SK-N-SH (cell line): Measurements from ENCODE around the gene TRPC4. TPM values are rescaled to one million over a fixed set of nuclear protein-coding genes. Genes with fewer than 3 reads are reported as not detected.
A peak's percentile ranks its signal among the peaks of the same experiment; 100 is the strongest.

ENCODE experiments used
- CTCF ChIA-PET: fragments of 300-600, 350-600 bp; formaldehyde crosslinking; extraction: SDS; loops from one replicate; lab custom pipeline; 2021; lab: Yijun Ruan, JAX
- POLR2A ChIA-PET: fragments of 350-600 bp; sonication (Branson Sonifier 250); formaldehyde crosslinking; extraction: SDS; loops from one replicate; lab custom pipeline; 2020; ENCODE audit warnings: antibody characterized with exemption, inconsistent platforms; lab: Yijun Ruan, JAX
- DNase-seq: peaks from one replicate; pipeline ENCODE4 v3.0.0; 2012
- H2AFZ ChIP-seq: fragments of 200-600 bp; sonication (generic); 2 replicates; pipeline ENCODE4 v1.8.1; 2016; ENCODE audit warnings: antibody characterized with exemption, mild to moderate bottlenecking, low read depth
- H3F3A ChIP-seq: fragments of 200-600 bp; sonication (generic); replicated peaks from 2 replicates; pipeline ENCODE3; 2016; ENCODE audit warnings: antibody characterized with exemption, mild to moderate bottlenecking; ENCODE audit not compliant: insufficient read depth
- H3K27ac ChIP-seq, 2 experiments: fragments of 200-500 bp in 1 of 2; fragments of 200-600 bp in 1 of 2; sonication (Bioruptor generic) in 1 of 2; sonication (generic), shearing (Covaris generic) in 1 of 2; 2 replicates each; pipeline versions ENCODE4 v1.5.1 to v1.6.1; 2014 to 2016; ENCODE audit warnings: low read depth in 2 of 2, inconsistent platforms in 1 of 2, low read length in 1 of 2, mild to moderate bottlenecking in 1 of 2, mixed read lengths in 1 of 2
- H3K27me3 ChIP-seq: fragments of 200-600 bp; sonication (generic), shearing (Covaris generic); 2 replicates; pipeline ENCODE4 v1.6.1; 2016; ENCODE audit warnings: mixed run types; ENCODE audit not compliant: insufficient read depth
- H3K36me3 ChIP-seq, 2 experiments: fragments of 200-500 bp in 1 of 2; fragments of 200-600 bp in 1 of 2; sonication (Bioruptor generic) in 1 of 2; sonication (generic) in 1 of 2; replicated peaks in 1 of 2; 2 replicates each; pipeline versions ENCODE3 to v1.5.1; 2014 to 2016; ENCODE audit warnings: low read length in 1 of 2, mild to moderate bottlenecking in 1 of 2; ENCODE audit not compliant: insufficient read depth in 2 of 2, control insufficient read depth in 1 of 2
- H3K4me1 ChIP-seq, 2 experiments: fragments of 200-500 bp in 1 of 2; fragments of 200-600 bp in 1 of 2; sonication (Bioruptor generic) in 1 of 2; sonication (generic), shearing (Covaris generic) in 1 of 2; 2 replicates each; pipeline versions ENCODE4 v1.5.1 to v1.6.1; 2014 to 2016; ENCODE audit warnings: low read depth in 1 of 2, low read length in 1 of 2, mixed run types in 1 of 2; ENCODE audit not compliant: insufficient read depth in 2 of 2, control insufficient read depth in 1 of 2
- H3K4me2 ChIP-seq: fragments of 200-600 bp; sonication (generic), shearing (Covaris generic); 2 replicates; pipeline ENCODE4 v1.6.1; 2017; ENCODE audit warnings: mixed run types
- H3K4me3 ChIP-seq, 2 experiments: fragments of 200-500 bp in 1 of 2; fragments of 200-600 bp in 1 of 2; sonication (Bioruptor generic) in 1 of 2; sonication (generic), shearing (Covaris generic) in 1 of 2; 2 replicates each; pipeline versions ENCODE4 v1.5.1 to v1.8.1; 2014 to 2016; ENCODE audit warnings: low read depth in 2 of 2, inconsistent platforms in 1 of 2, low read length in 1 of 2, mild to moderate bottlenecking in 1 of 2, mixed read lengths in 1 of 2, moderate library complexity in 1 of 2
- H3K79me2 ChIP-seq: fragments of 200-600 bp; sonication (generic); 2 replicates; pipeline ENCODE4 v1.8.1; 2017; ENCODE audit warnings: mild to moderate bottlenecking; ENCODE audit not compliant: insufficient read depth
- H3K9ac ChIP-seq: fragments of 200-600 bp; sonication (generic); 2 replicates; pipeline ENCODE4 v1.6.1; 2017; ENCODE audit warnings: mixed run types
- H3K9me2 ChIP-seq: fragments of 200-600 bp; sonication (generic); 2 replicates; pipeline ENCODE4 v1.6.1; 2017; ENCODE audit warnings: mixed run types
- H3K9me3 ChIP-seq: fragments of 200-600 bp; sonication (generic); 2 replicates; pipeline ENCODE4 v1.6.1; 2017; ENCODE audit warnings: mixed run types, mild to moderate bottlenecking, moderate library complexity
- H4K20me1 ChIP-seq: fragments of 200-600 bp; sonication (generic); 2 replicates; pipeline ENCODE4 v1.6.1; 2017; ENCODE audit warnings: mild to moderate bottlenecking, mixed run types; ENCODE audit not compliant: insufficient read depth
- CHD2 ChIP-seq: fragments of 150-350 bp; IDR thresholded peaks from 2 replicates; pipeline ENCODE4 v1.6.1; 2018; ENCODE audit warnings: low read length; ENCODE audit not compliant: partially characterized antibody
- ELF1 ChIP-seq: IDR thresholded peaks from 2 replicates; pipeline ENCODE4 v1.4.0; 2012
- EZH2phosphoT487 ChIP-seq: fragments of 200-600 bp; sonication (generic); IDR thresholded peaks from 2 replicates; pipeline ENCODE4 v1.6.1; 2017; ENCODE audit warnings: low read depth, mixed run types, mild to moderate bottlenecking, antibody characterized with exemption, moderate library complexity, borderline replicate concordance
- GABPA ChIP-seq: IDR thresholded peaks from 2 replicates; pipeline ENCODE4 v1.4.0; 2012; ENCODE audit warnings: low read depth, mild to moderate bottlenecking
- MEF2A ChIP-seq: IDR thresholded peaks from 2 replicates; pipeline ENCODE4 v1.4.0; 2012; ENCODE audit warnings: low read depth, borderline replicate concordance
- NRF1 ChIP-seq: IDR thresholded peaks from 2 replicates; pipeline ENCODE4 v1.6.1; 2012; ENCODE audit warnings: low read depth, mild to moderate bottlenecking, low read length
- RFX5 ChIP-seq: IDR thresholded peaks from 2 replicates; pipeline ENCODE4 v1.6.1; 2012; ENCODE audit warnings: mild to moderate bottlenecking, improper control_type of control experiment, low read length
- RXRA ChIP-seq: IDR thresholded peaks from 2 replicates; pipeline ENCODE4 v1.4.0; 2012; ENCODE audit warnings: low read depth, mild to moderate bottlenecking, borderline replicate concordance
- TCF12 ChIP-seq: IDR thresholded peaks from 2 replicates; pipeline ENCODE4 v1.4.0; 2012
- TEAD4 ChIP-seq: IDR thresholded peaks from 2 replicates; pipeline ENCODE4 v1.4.0; 2012; ENCODE audit warnings: mild to moderate bottlenecking, borderline replicate concordance; ENCODE audit not compliant: insufficient read depth
- YY1 ChIP-seq: IDR thresholded peaks from 2 replicates; pipeline ENCODE4 v1.4.0; 2012; ENCODE audit warnings: low read depth, mild to moderate bottlenecking
- ZBTB33 ChIP-seq: IDR thresholded peaks from 2 replicates; pipeline ENCODE4 v1.4.0; 2012; ENCODE audit warnings: low read depth, borderline replicate concordance
- WGBS: methylation state at CpG from one replicate; pipeline ENCODE4 v1.1.6; 2017; ENCODE audit warnings: low lambda C conversion rate; 5-methylcytosine and 5-hydroxymethylcytosine counted together
- polyA plus RNA-seq, 3 experiments: library from polyadenylated mRNA; depleted of rRNA; stranded (reverse); fragments of >200 nt; gene quantifications; 2 replicates each; pipeline ENCODE4 v1.2.3, GENCODE V29; 2012
- TF ChIP-seq, protein P1 (sequence below): IDR thresholded peaks from 2 replicates; pipeline ENCODE4; 2012
- TF ChIP-seq, protein P2 (sequence below): IDR thresholded peaks from 2 replicates; pipeline ENCODE4 v1.4.0; 2012; ENCODE audit warnings: low read depth

The TRPC4 gene
- polyA plus RNA-seq, 1 of the 3 experiments (the other 2 are of a cell fraction), result not detected

DNA sequence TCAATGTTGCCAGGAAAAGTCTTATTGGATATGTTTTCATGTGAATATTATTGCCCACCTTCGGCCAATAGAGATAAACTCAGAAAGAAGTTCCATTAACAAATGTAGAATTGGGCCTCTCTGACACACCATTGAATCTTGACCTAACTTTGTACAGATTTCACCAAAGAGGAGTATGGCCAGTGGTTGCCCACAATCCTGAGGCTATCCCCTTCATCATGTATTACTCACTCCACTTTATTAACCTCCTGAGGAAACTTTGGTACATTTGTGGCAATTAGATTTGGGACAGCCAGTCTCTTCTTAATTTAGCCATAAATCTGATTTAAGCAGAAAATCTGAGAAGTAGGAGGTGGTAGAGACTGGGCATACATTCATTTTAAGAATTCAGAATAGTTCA lies 217.7 kb downstream of the TRPC4 start:
- Histone ChIP-seq H2AFZ (no peak overlapping the region), H3K79me2 (no peaks in the 10 kb centered on the region), H3K4me2 (no peak overlapping the region), H4K20me1 (no peaks in the 10 kb centered on the region), H3F3A (peaks cover 32% of the 10 kb centered on the region), H3K27me3 (no peaks in the 10 kb centered on the region), H3K9me3 (no peaks in the 10 kb centered on the region), H3K4me1 (peaks cover 0 to under 1% of the 10 kb centered on the region in 2 experiments; a peak in 1 of 4 replicates), H3K4me3 (no peak overlapping the region), H3K9ac (no peak overlapping the region), H3K9me2 (no peaks in the 10 kb centered on the region), H3K36me3 (no peaks in the 10 kb centered on the region), H3K27ac (no peak overlapping the region)
- 13% methylated on average over 1 of the region's 1 CpG for WGBS
- no peak for TF ChIP-seq RXRA
- TF ChIP-seq YY1, result no peak
- TF ChIP-seq MEF2A, result no peak
- TF ChIP-seq ELF1, result no peak
- CTCF ChIA-PET, result no interaction called here
- DNase-seq, result no peak
- POLR2A ChIA-PET, result no interaction called here

GRCh38 chr13:37648609-37649008 lies 221.0 kb downstream of the TRPC4 start:
- no peaks in the 10 kb centered on the region for H3K36me3 ChIP-seq
- H3K4me1 ChIP-seq, result no peaks in the 10 kb centered on the region
- H3K9me2 ChIP-seq, result no peaks in the 10 kb centered on the region
- no peak overlapping the region for H3K9ac ChIP-seq
- H4K20me1 ChIP-seq, result no peaks in the 10 kb centered on the region
- no peak for DNase-seq
- H3K79me2 ChIP-seq, result no peaks in the 10 kb centered on the region
- POLR2A ChIA-PET, result no interaction called here
- CTCF ChIA-PET, result no interaction called here
- TF ChIP-seq GABPA (no peak), NRF1 (no peak), CHD2 (no peak), EZH2phosphoT487 (no peak), ZBTB33 (no peak)
- H3K27ac ChIP-seq, result peak overlapping the region in 1 of 2 experiments; percentile 35; a peak in 2 of 4 replicates
- H3K4me2 ChIP-seq, result no peak overlapping the region
- H3K4me3 ChIP-seq, result no peak overlapping the region
- no peaks in the 10 kb centered on the region for H3K27me3 ChIP-seq
- no peaks in the 10 kb centered on the region for H3K9me3 ChIP-seq
- H3F3A ChIP-seq, result peaks cover 19% of the 10 kb centered on the region
- no peak overlapping the region for H2AFZ ChIP-seq

DNA sequence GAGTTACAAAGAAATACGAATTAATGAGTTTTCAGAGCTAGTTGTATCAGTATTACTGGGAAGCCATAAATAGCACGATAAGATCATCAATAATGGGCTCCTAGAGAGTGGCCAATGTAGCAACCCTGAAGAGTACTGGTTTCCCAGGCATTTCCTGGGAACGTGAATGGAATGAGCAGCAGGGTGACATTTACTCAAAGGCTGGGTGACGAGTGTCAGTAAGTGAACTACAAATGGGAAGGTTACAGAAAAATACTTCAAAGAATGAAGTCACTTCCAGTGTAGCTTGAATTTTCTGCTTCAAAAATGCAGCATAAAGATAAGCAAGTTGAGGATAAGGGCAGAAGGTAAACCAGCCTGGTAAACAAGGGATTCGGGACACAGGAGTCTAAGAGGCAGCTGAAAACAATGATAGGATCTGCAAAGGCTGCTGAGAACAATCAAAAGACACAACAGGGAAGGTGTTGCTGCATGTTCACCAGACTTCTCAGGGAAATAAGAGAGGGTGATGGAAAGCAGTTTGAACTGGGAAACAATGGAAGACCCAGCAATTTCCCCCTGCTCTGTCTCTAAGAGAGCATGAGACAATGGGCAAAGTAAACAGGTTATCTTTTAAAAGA lies 222.4 kb downstream of the TRPC4 start:
- Histone ChIP-seq H3K9ac (no peak overlapping the region), H3K27me3 (no peaks in the 10 kb centered on the region; the same call in 1 of the 2 replicates), H3K4me1 (no peaks in the 10 kb centered on the region), H2AFZ (0 out of 2 replicates have a peak overlapping the region, but pooled peaks have one; percentile 23), H3K9me2 (no peaks in the 10 kb centered on the region), H3K4me3 (no peak overlapping the region), H3K79me2 (no peaks in the 10 kb centered on the region), H3K9me3 (no peaks in the 10 kb centered on the region), H3F3A (peaks cover 10% of the 10 kb centered on the region), H3K4me2 (no peak overlapping the region), H4K20me1 (no peaks in the 10 kb centered on the region), H3K36me3 (no peaks in the 10 kb centered on the region), H3K27ac (no peak overlapping the region)
- TF ChIP-seq, protein P1, sequence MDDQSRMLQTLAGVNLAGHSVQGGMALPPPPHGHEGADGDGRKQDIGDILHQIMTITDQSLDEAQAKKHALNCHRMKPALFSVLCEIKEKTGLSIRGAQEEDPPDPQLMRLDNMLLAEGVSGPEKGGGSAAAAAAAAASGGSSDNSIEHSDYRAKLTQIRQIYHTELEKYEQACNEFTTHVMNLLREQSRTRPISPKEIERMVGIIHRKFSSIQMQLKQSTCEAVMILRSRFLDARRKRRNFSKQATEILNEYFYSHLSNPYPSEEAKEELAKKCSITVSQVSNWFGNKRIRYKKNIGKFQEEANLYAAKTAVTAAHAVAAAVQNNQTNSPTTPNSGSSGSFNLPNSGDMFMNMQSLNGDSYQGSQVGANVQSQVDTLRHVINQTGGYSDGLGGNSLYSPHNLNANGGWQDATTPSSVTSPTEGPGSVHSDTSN, result no peak
- no peak for TF ChIP-seq NRF1
- TF ChIP-seq, protein P2, sequence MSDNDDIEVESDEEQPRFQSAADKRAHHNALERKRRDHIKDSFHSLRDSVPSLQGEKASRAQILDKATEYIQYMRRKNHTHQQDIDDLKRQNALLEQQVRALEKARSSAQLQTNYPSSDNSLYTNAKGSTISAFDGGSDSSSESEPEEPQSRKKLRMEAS, result no peak
- TF ChIP-seq RXRA, result no peak
- TF ChIP-seq TCF12, result no peak
- no peak for TF ChIP-seq TEAD4
- no peak for TF ChIP-seq RFX5
- no peak for DNase-seq
- CTCF ChIA-PET, result interaction anchor here (0.6 to 0.8 kb wide), 2 partner anchors 10 to 1225 kb away, joined by 3 read pairs; no protein-coding TSS in a partner anchor
- POLR2A ChIA-PET, result no interaction called here
- 10% methylated on average over 5 of the region's 5 CpGs for WGBS
